Stimulated activated CD8-positive, alpha-beta memory T cell treated with anti-CD3 and anti-CD28 coated beads, Interleukin-7, amount 100 ng/mL, for 4 hours (primary cell): ENCODE results near the gene B3GLCT.
"Not testable (repeated sequence)": the region's sequence is repeated elsewhere in the genome, so short reads cannot be mapped to it uniquely, and the experiment has no call there.

Experiments
- DNase-seq, 2 donors: peaks; one replicate each; pipeline ENCODE4 v3.0.0-alpha.2; 2020; ENCODE audit warnings: low read depth in 2 of 2

The B3GLCT gene

GRCh38 chr13:31199849-31200636 lies at the start of gene B3GLCT:
TSS of gene B3GLCT (plus strand) at chr13:31199975. CDS start at chr13:31200085, 110 bp downstream.
- DNase-seq = peak; percentile 36 to 73

GRCh38 chr13:31150315-31150985 lies 49.3 kb upstream of the B3GLCT start:
- DNase-seq = no peak

- DNase-seq = no peak
Measured at GRCh38 chr13:31151837-31152236, 47.9 kb upstream of the B3GLCT start.

GRCh38 chr13:31154939-31155338 lies 44.8 kb upstream of the B3GLCT start:
- no peak for DNase-seq

- no peak for DNase-seq
Measured at GRCh38 chr13:31159306-31159705, 40.5 kb upstream of the B3GLCT start.

- peak; percentile 37 to 61 for DNase-seq
Measured at GRCh38 chr13:31160857-31161556, 38.8 kb upstream of the B3GLCT start.

- peak; percentile 99 for DNase-seq
Measured at GRCh38 chr13:31161557-31162150, 38.1 kb upstream of the B3GLCT start, which contains the start of gene HSPH1. TSS of gene HSPH1 (minus strand) at chr13:31161904. CDS start at chr13:31161582, 322 bp downstream.

GRCh38 chr13:31162151-31163008 lies 37.4 kb upstream of the B3GLCT start:
- peak; percentile 94 to 95 for DNase-seq

GRCh38 chr13:31166591-31166990 lies 33.2 kb upstream of the B3GLCT start:
- no peak for DNase-seq

GRCh38 chr13:31167490-31167889 lies 32.3 kb upstream of the B3GLCT start:
- DNase-seq = no peak

GRCh38 chr13:31168166-31168565 lies 31.6 kb upstream of the B3GLCT start:
- no peak for DNase-seq

- no peak for DNase-seq
Measured at GRCh38 chr13:31168736-31169135, 31.0 kb upstream of the B3GLCT start.

- DNase-seq = no peak
Measured at GRCh38 chr13:31172001-31172400, 27.8 kb upstream of the B3GLCT start.

GRCh38 chr13:31172535-31172934 lies 27.2 kb upstream of the B3GLCT start:
- no peak for DNase-seq

GRCh38 chr13:31174018-31174417 lies 25.8 kb upstream of the B3GLCT start:
- no peak for DNase-seq

- no peak for DNase-seq
Measured at GRCh38 chr13:31175847-31176532, 23.8 kb upstream of the B3GLCT start.

GRCh38 chr13:31177813-31178495 lies 21.8 kb upstream of the B3GLCT start:
- DNase-seq = not testable (repeated sequence)

- no peak for DNase-seq
Measured at GRCh38 chr13:31179241-31179640, 20.5 kb upstream of the B3GLCT start.

GRCh38 chr13:31179754-31180153 lies 20.0 kb upstream of the B3GLCT start:
- DNase-seq = no peak

- no peak for DNase-seq
Measured at GRCh38 chr13:31182987-31183386, 16.8 kb upstream of the B3GLCT start.
